AG04450 (cell line): Measurements from ENCODE around the gene ITPR1. TPM values are rescaled to one million over a fixed set of nuclear protein-coding genes. Genes with fewer than 3 reads are reported as not detected.

Experiments
- CTCF ChIA-PET: fragments of 300-600, 350-600 bp; formaldehyde crosslinking; extraction: SDS; loops from one replicate; lab custom pipeline; 2022; ENCODE audit warnings: antibody characterized with exemption, inconsistent platforms; lab: Charles Lee
- POLR2A ChIA-PET: fragments of 350-600 bp; formaldehyde crosslinking; extraction: SDS; loops from one replicate; lab custom pipeline; 2021; ENCODE audit warnings: antibody characterized with exemption, inconsistent platforms; lab: Yijun Ruan, JAX
- DNase-seq: peaks from one replicate; pipeline ENCODE4 v3.0.0-alpha.2; 2011; ENCODE audit warnings: low read depth, low spot score
- H3K27ac ChIP-seq: one replicate; pipeline ENCODE4 v1.5.1; 2012; ENCODE audit warnings: low read depth, low read length, control low read depth
- H3K27me3 ChIP-seq: one replicate; pipeline ENCODE4 v1.6.0; 2012; ENCODE audit warnings: low read length; ENCODE audit not compliant: control insufficient read depth, insufficient read depth
- H3K4me3 ChIP-seq: 2 replicates; pipeline ENCODE4 v1.5.1; 2011; ENCODE audit warnings: mild to moderate bottlenecking, low read depth, low read length, control low read depth
- H3K9me3 ChIP-seq: 2 replicates; pipeline ENCODE4 v1.5.1; 2012; ENCODE audit warnings: low read length; ENCODE audit not compliant: control insufficient read depth, insufficient read depth
- CTCF ChIP-seq: IDR thresholded peaks from 2 replicates; pipeline ENCODE4 v1.5.1; 2011; ENCODE audit warnings: low read depth, low read length, control low read depth, inconsistent platforms
- polyA plus RNA-seq: library from polyadenylated mRNA; depleted of rRNA; stranded (reverse); fragments of >200 nt; gene quantifications from 2 replicates; pipeline ENCODE4 v1.2.3, GENCODE V29; 2011

The ITPR1 gene
- polyA plus RNA-seq, 1 experiment = 7.4 TPM

DNA sequence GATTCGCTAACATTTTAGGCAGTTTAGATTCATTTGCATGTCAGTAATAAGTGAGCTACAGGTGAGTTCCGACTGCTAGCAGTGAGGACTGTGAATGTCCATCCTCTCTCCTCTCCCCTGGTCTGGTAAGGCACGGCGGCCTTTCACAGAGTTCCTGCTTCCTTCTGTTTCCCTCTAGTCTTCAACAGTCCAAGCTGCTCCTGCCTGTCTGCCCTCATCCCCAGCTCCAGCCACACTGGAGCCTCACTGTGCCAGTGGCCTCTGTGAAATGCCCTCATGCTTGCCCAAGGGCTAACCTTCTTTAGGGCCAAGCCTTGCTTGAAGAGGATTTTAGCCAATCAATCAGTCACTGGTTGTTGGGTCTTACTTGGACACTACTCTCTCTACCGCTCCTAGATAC, 340.3 kb downstream of the ITPR1 start:
- Histone ChIP-seq H3K27ac (no peak overlapping the region), H3K9me3 (no peaks in the 10 kb centered on the region), H3K27me3 (no peaks in the 10 kb centered on the region), H3K4me3 (no peak overlapping the region)
- CTCF ChIA-PET = no interaction called here
- POLR2A ChIA-PET = no interaction called here
- TF ChIP-seq CTCF = no peak
- DNase-seq = no peak

DNA sequence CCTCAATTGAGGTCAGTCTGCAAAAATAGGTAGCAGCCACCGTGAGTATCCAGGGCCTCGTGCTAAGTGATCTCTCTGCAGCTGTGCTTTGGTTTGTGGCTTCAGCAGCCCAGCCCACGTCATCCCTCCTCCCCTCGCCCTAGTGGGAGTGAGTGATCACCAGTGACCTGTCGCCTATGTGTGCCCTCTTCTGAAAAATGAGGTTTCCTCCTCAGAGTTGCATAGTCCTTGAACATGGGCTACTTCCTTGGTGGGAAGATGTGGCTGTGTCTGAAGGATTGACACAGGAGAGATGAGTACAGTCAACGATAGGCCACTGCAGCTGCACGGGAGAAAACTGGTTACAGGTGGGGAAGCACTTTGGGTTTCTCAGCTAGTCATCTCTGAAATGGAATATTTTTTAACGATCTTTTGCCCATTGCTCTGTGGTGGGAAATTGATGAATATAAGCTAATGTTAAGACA, 341.3 kb downstream of the ITPR1 start:
- Histone ChIP-seq H3K27me3 (no peaks in the 10 kb centered on the region), H3K27ac (no peak overlapping the region), H3K9me3 (no peaks in the 10 kb centered on the region), H3K4me3 (no peak overlapping the region)
- ChIA-PET POLR2A (no interaction called here), CTCF (no interaction called here)
- TF ChIP-seq CTCF = no peak
- DNase-seq = no peak

DNA sequence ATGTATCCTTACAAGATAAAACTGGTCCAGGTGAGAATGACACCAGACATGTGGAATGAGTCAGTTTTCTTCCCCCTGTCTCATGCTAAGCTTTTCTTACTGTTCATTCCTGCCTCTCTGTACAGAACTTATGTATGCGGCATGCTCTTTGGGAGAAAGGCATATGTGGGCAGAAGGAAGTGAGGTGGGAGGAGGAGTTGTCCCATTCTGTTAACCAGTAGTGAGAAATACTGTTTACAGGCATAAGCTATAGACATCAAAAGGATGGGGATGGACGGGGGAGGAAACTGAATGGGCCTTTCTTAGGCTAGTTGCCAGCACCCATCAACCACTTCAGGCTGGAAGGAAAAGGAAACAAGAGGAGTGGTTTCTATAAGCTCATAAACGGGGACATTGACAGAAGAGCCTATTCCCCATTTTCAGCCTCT, 342.5 kb downstream of the ITPR1 start:
- no peak overlapping the region for H3K27ac ChIP-seq
- ChIA-PET CTCF (no interaction called here), POLR2A (no interaction called here)
- H3K4me3 ChIP-seq = no peak overlapping the region
- TF ChIP-seq CTCF = no peak
- no peak for DNase-seq
- H3K27me3 ChIP-seq = no peaks in the 10 kb centered on the region
- no peaks in the 10 kb centered on the region for H3K9me3 ChIP-seq

- H3K27ac ChIP-seq = no peak overlapping the region
- no peak for TF ChIP-seq CTCF
- H3K9me3 ChIP-seq = no peaks in the 10 kb centered on the region
- no peak for DNase-seq
- no peaks in the 10 kb centered on the region for H3K27me3 ChIP-seq
- H3K4me3 ChIP-seq = no peak overlapping the region
- ChIA-PET POLR2A (interaction anchor here (0.6 kb wide), 1 partner anchor 1647 kb away, joined by 6 read pairs; no protein-coding TSS in a partner anchor), CTCF (interaction anchor here (0.7 kb wide), 2 partner anchors 12 to 31 kb away, joined by 6 to 14 read pairs; no protein-coding TSS in a partner anchor)
Measured at GRCh38 chr3:4836516-4836915, 343.4 kb downstream of the ITPR1 start.

DNA sequence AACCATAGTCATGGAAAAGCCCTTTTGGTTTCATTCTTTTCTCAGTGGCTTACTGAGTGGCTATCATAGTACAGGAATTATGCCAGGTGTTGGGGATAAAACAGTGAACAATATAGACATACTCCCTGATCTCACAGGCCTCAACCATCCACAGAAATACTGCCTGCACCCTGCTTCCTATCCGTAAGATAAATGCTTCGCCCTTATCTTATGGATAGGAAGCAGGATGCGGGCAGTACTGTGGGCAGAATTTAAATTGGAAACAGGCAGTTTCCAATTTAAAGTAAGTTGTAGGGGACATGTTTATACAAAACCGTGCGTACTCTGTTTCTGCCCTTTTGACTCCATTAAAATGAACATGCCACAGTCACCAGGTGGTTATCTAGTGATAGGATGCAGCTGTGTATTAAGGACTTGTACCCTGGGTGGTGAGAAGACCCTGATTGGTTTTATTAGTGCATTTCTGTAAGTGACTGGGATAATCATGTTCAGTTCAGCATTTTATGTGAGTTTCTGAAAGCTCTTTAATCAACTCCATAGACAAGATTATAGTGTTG, 344.3 kb downstream of the ITPR1 start:
- DNase-seq = no peak
- Histone ChIP-seq H3K27ac (no peak overlapping the region), H3K4me3 (no peak overlapping the region), H3K27me3 (no peaks in the 10 kb centered on the region), H3K9me3 (no peaks in the 10 kb centered on the region)
- TF ChIP-seq CTCF = no peak
- POLR2A ChIA-PET = no interaction called here
- CTCF ChIA-PET = interaction anchor here (0.6 to 1.7 kb wide), 2 partner anchors 143 to 430 kb away, joined by 3 to 5 read pairs; no protein-coding TSS in a partner anchor
